ENCODE data around the gene BOC.

DNA sequence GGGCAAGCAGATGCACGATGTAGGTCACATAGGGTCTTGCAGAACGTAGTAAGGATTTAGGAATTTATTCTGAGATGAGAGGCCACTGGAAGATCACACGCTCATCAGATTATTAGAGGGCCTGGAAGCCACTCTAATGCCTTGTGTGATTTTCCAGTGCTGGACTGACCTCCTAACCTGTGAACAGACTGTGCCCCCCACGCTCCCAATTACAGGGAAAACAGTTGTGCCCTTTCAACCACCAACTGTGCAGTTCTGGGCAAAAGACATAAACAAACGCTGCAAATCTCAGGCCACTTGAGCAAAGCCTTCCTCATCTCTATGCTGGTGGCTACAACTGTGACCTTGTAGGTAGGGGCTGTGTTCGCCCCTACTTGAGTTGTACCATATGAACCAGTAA, 48.2 kb upstream of the BOC start:
- TF ChIP-seq POLR2A (IDR thresholded peaks at IDR 0.05), result no peak
- TF ChIP-seq, protein P1, sequence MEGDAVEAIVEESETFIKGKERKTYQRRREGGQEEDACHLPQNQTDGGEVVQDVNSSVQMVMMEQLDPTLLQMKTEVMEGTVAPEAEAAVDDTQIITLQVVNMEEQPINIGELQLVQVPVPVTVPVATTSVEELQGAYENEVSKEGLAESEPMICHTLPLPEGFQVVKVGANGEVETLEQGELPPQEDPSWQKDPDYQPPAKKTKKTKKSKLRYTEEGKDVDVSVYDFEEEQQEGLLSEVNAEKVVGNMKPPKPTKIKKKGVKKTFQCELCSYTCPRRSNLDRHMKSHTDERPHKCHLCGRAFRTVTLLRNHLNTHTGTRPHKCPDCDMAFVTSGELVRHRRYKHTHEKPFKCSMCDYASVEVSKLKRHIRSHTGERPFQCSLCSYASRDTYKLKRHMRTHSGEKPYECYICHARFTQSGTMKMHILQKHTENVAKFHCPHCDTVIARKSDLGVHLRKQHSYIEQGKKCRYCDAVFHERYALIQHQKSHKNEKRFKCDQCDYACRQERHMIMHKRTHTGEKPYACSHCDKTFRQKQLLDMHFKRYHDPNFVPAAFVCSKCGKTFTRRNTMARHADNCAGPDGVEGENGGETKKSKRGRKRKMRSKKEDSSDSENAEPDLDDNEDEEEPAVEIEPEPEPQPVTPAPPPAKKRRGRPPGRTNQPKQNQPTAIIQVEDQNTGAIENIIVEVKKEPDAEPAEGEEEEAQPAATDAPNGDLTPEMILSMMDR (IDR thresholded peaks at IDR 0.05), result no peak
